HEK293 (cell line): ENCODE results near the gene ZNF548.
"Not testable (repeated sequence)": the region's sequence is repeated elsewhere in the genome, so short reads cannot be mapped to it uniquely, and the experiment has no call there.

Experiments used
- CTCF ChIA-PET: fragments of 350-600 bp; formaldehyde crosslinking; extraction: SDS; loops from one replicate; lab custom pipeline; 2021; ENCODE audit warnings: antibody characterized with exemption; lab: Yijun Ruan, JAX
- POLR2A ChIA-PET: fragments of 300-600 bp; formaldehyde crosslinking; extraction: SDS; loops from one replicate; lab custom pipeline; 2020; ENCODE audit warnings: antibody characterized with exemption, inconsistent platforms; lab: Yijun Ruan, JAX
- H3K27ac ChIP-seq: fragments of 200-500 bp; sonication (Bioruptor generic); 2 replicates; pipeline ENCODE4 v1.5.1; 2014; ENCODE audit warnings: low read depth, low read length, control low read depth, inconsistent platforms; ENCODE audit errors: extremely low read depth
- H3K36me3 ChIP-seq, 2 experiments: fragments of 200-500 bp in 1 of 2; sonication (Bioruptor generic) in 1 of 2; 1 replicate in 1 of 2; 2 replicates in 1 of 2; pipeline ENCODE4 v1.5.1; 2014 to 2017; ENCODE audit warnings: inconsistent platforms in 2 of 2, low read length in 2 of 2; ENCODE audit not compliant: control insufficient read depth in 2 of 2, insufficient read depth in 1 of 2
- H3K4me1 ChIP-seq: fragments of 200-500 bp; sonication (Bioruptor generic); 2 replicates; pipeline ENCODE4 v1.5.1; 2014; ENCODE audit warnings: mild to moderate bottlenecking, low read length, inconsistent platforms; ENCODE audit not compliant: control insufficient read depth, insufficient read depth
- H3K4me3 ChIP-seq: 2 replicates; pipeline ENCODE4 v1.5.1; 2011; ENCODE audit warnings: low read depth, mild to moderate bottlenecking, control low read depth, low read length, moderate library complexity
- H3K9me3 ChIP-seq: fragments of 200-500 bp; sonication (Bioruptor generic); 2 replicates; pipeline ENCODE4 v1.5.1; 2014; ENCODE audit warnings: low read depth, low read length, inconsistent platforms; ENCODE audit not compliant: control insufficient read depth, insufficient read depth
- GLIS2 ChIP-seq: fragments of 450-650 bp; formaldehyde crosslinking; IDR thresholded peaks from 2 replicates; pipeline ENCODE4 v1.5.1; 2016; ENCODE audit warnings: missing biosample characterization, missing genetic modification characterization
- OVOL3 ChIP-seq: fragments of 450-650 bp; formaldehyde crosslinking; IDR thresholded peaks from 2 replicates; pipeline ENCODE4 v1.5.1; 2016; ENCODE audit warnings: missing biosample characterization, missing genetic modification characterization
- SCRT1 ChIP-seq: fragments of 450-650 bp; formaldehyde crosslinking; IDR thresholded peaks from 2 replicates; pipeline ENCODE4 v1.5.1; 2016; ENCODE audit warnings: missing biosample characterization, missing genetic modification characterization, borderline replicate concordance
- ZBTB17 ChIP-seq: fragments of 450-650 bp; formaldehyde crosslinking; IDR thresholded peaks from 2 replicates; pipeline ENCODE4 v1.5.1; 2016; ENCODE audit warnings: missing biosample characterization, missing genetic modification characterization
- ZFP3 ChIP-seq: fragments of 450-650 bp; formaldehyde crosslinking; IDR thresholded peaks from 2 replicates; pipeline ENCODE4 v1.5.1; 2016; ENCODE audit warnings: low read depth, missing biosample characterization, missing genetic modification characterization
- ZFP37 ChIP-seq: fragments of 450-650 bp; formaldehyde crosslinking; IDR thresholded peaks from 2 replicates; pipeline ENCODE4 v1.5.1; 2016; ENCODE audit warnings: missing biosample characterization, missing genetic modification characterization
- ZFP41 ChIP-seq: fragments of 450-650 bp; formaldehyde crosslinking; IDR thresholded peaks from 2 replicates; pipeline ENCODE4 v1.5.1; 2016; ENCODE audit warnings: missing biosample characterization, missing genetic modification characterization, borderline replicate concordance
- ZNF121 ChIP-seq: fragments of 450-650 bp; formaldehyde crosslinking; IDR thresholded peaks from 2 replicates; pipeline ENCODE4 v1.5.1; 2016; ENCODE audit warnings: missing biosample characterization, missing genetic modification characterization
- ZNF146 ChIP-seq: fragments of 450-650 bp; formaldehyde crosslinking; IDR thresholded peaks from 2 replicates; pipeline ENCODE4 v1.5.1; 2016; ENCODE audit warnings: missing biosample characterization, missing genetic modification characterization
- ZNF19 ChIP-seq: fragments of 450-650 bp; formaldehyde crosslinking; IDR thresholded peaks from 2 replicates; pipeline ENCODE4; 2016; ENCODE audit warnings: missing biosample characterization, missing genetic modification characterization, low read depth
- ZNF239 ChIP-seq: fragments of 450-650 bp; formaldehyde crosslinking; IDR thresholded peaks from 2 replicates; pipeline ENCODE4 v1.5.1; 2016; ENCODE audit warnings: missing biosample characterization, missing genetic modification characterization
- ZNF341 ChIP-seq: fragments of 450-650 bp; formaldehyde crosslinking; IDR thresholded peaks from 2 replicates; pipeline ENCODE4; 2016; ENCODE audit warnings: low read depth, missing biosample characterization, missing genetic modification characterization
- ZNF585B ChIP-seq: fragments of 450-650 bp; formaldehyde crosslinking; IDR thresholded peaks from 2 replicates; pipeline ENCODE4 v1.5.1; 2016; ENCODE audit warnings: missing biosample characterization, missing genetic modification characterization
- TF ChIP-seq, protein P1 (sequence below): fragments of 450-650 bp; formaldehyde crosslinking; IDR thresholded peaks from 2 replicates; pipeline ENCODE4 v1.5.1; 2016; ENCODE audit warnings: missing biosample characterization, missing genetic modification characterization, borderline replicate concordance
- TF ChIP-seq, protein P2 (sequence below): fragments of 450-650 bp; formaldehyde crosslinking; IDR thresholded peaks from 2 replicates; pipeline ENCODE4 v1.5.1; 2016; ENCODE audit warnings: missing biosample characterization, missing genetic modification characterization

ZNF548 gene

DNA sequence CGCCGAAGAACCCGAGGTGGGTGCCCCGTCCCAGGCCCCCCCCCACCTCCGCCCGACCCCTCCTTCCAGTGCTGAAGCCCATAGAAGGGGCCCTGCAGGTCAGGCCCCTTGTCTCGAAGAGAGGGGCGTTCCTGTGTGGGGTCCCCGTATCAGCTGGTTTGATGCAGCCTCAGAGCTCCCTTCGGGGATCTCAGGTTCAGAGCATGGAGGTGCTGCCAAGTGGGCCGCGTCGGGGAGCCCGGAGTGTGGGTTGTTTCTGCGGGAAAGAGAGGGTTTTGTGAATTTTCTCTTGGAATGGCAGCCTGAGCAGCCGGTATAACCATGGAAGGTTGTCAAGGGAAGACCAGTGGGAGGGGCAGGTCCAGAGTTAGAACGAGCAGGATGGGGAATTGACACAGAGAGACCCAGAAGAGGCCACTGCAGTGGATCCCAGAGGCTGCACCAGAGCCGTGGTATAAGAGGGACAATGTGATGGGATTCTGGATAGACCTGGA, 25.9 kb upstream of the ZNF548 start:
- H3K4me1 ChIP-seq, result peaks cover 4% of the 10 kb centered on the region; the same call in 1 of the 2 replicates
- TF ChIP-seq ZBTB17 (tag by site-specific recombination) (peak; percentile 85), ZNF341 (no peak)
- TF ChIP-seq, all 188 proteins: peak for 1
- ChIA-PET CTCF (no interaction called here), POLR2A (interaction anchor here (1.0 to 2.2 kb wide), 7 partner anchors 9 to 451 kb away, joined by 3 to 29 read pairs (median 4); partner anchors contain the start of genes ZNF304, ZNF548, ZNF552 and ZNF749)
- peaks cover 11 to 17% of the 10 kb centered on the region in 2 experiments for H3K36me3 ChIP-seq
- peak overlapping the region; percentile 54; the same call in 1 of the 2 replicates for H3K27ac ChIP-seq
- no peaks in the 10 kb centered on the region for H3K9me3 ChIP-seq
- H3K4me3 ChIP-seq, result peak overlapping the region; percentile 86

DNA sequence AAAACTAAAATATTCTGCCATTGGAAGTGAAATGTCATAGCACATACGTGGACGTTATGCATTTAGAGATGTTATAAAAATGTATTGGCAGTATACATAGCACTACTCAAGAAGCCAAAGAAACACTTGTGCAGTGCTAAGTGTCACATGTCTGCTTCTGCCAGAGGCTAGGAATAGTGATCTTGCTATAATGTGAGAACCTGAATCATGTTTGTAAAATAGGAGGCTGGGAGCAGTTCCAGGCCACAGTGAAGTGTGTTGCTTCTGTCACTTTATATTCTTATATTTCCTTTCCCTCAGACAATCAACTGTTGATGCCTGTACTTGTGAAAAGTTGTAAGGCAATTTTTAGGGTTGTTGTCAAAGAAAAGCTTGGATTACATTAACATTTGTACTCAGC, 22.9 kb upstream of the ZNF548 start:
- peaks cover 4% of the 10 kb centered on the region; the same call in 1 of the 2 replicates for H3K4me1 ChIP-seq
- H3K4me3 ChIP-seq, result no peak overlapping the region
- ChIA-PET POLR2A (interaction anchor here (0.6 kb wide), 2 partner anchors 47 to 59 kb away, joined by 3 to 4 read pairs; no protein-coding TSS in a partner anchor), CTCF (interaction anchor here (0.6 kb wide), 1 partner anchor 636 kb away, joined by 5 read pairs; no protein-coding TSS in a partner anchor)
- H3K36me3 ChIP-seq, result peaks cover 7 to 23% of the 10 kb centered on the region in 2 experiments
- no peak for TF ChIP-seq ZFP3 (tag by site-specific recombination)
- no peak for TF ChIP-seq OVOL3 (tag by site-specific recombination)
- TF ChIP-seq, protein P1, sequence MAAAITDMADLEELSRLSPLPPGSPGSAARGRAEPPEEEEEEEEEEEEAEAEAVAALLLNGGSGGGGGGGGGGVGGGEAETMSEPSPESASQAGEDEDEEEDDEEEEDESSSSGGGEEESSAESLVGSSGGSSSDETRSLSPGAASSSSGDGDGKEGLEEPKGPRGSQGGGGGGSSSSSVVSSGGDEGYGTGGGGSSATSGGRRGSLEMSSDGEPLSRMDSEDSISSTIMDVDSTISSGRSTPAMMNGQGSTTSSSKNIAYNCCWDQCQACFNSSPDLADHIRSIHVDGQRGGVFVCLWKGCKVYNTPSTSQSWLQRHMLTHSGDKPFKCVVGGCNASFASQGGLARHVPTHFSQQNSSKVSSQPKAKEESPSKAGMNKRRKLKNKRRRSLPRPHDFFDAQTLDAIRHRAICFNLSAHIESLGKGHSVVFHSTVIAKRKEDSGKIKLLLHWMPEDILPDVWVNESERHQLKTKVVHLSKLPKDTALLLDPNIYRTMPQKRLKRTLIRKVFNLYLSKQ (tag by site-specific recombination), result no peak
- no peak for TF ChIP-seq GLIS2 (tag by site-specific recombination)
- TF ChIP-seq ZNF19 (tag by site-specific recombination), result no peak
- H3K27ac ChIP-seq, result no peak overlapping the region
- H3K9me3 ChIP-seq, result no peaks in the 10 kb centered on the region

DNA sequence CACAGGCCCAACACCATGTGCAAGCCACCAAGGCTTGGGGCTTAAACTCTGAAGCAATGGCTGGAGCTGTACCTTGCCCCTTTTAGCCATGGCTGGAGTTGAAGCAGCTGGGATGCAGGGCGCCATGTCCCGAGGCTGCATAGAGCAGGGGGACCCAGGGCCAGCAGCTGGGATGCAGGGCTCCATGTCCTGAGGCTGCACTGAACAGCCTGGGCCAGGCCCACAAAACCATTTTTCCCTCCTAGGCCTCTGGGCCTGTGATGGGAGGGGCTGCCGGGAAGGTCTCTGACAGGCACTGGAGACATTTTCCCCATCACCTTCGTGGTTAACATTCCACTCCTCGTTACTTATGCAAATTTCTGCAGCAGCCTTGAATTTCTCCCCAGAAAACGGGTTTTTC, 15.5 kb upstream of the ZNF548 start:
- Histone ChIP-seq H3K27ac (no peak overlapping the region), H3K36me3 (peaks cover 14 to 68% of the 10 kb centered on the region in 2 experiments)
- TF ChIP-seq, protein P2, sequence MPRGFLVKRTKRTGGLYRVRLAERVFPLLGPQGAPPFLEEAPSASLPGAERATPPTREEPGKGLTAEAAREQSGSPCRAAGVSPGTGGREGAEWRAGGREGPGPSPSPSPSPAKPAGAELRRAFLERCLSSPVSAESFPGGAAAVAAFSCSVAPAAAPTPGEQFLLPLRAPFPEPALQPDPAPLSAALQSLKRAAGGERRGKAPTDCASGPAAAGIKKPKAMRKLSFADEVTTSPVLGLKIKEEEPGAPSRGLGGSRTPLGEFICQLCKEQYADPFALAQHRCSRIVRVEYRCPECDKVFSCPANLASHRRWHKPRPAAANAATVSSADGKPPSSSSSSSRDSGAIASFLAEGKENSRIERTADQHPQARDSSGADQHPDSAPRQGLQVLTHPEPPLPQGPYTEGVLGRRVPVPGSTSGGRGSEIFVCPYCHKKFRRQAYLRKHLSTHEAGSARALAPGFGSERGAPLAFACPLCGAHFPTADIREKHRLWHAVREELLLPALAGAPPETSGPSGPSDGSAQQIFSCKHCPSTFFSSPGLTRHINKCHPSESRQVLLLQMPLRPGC (tag by site-specific recombination), result no peak
- TF ChIP-seq ZNF121, result no peak
- TF ChIP-seq ZNF239 (tag by site-specific recombination), result no peak
- TF ChIP-seq ZNF146, result no peak
- TF ChIP-seq ZFP41, result no peak
- peak; percentile 95 for TF ChIP-seq ZNF585B
- TF ChIP-seq SCRT1, result no peak
- no peak for TF ChIP-seq ZFP37
- TF ChIP-seq, all 188 proteins: peak for 1
- ChIA-PET POLR2A (no interaction called here), CTCF (no interaction called here)
- Histone ChIP-seq H3K4me3 (no peak overlapping the region), H3K4me1 (no peaks in the 10 kb centered on the region), H3K9me3 (peaks cover 6% of the 10 kb centered on the region; the same call in 1 of the 2 replicates)

DNA sequence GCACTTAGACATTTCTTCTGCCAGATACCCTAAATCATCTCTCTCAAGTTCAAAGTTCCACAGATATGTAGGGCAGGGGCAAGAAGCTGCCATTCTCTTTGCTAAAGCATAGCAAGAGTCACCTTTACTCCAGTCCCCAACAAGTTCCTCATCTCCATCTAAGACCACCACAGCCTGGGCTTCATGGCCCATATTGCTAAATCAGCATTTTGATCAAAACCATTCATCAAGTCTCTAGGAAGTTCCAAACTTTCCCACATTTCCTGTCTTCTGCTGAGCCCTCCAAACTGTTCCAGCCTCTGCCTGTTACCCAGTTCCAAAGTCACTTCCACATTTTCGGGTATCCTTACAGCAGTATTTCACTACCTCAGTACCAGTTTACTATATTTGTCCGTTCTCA, 15.0 kb upstream of the ZNF548 start:
- CTCF ChIA-PET, H3K27ac ChIP-seq, H3K4me3 ChIP-seq, H3K4me1 ChIP-seq, H3K9me3 ChIP-seq, POLR2A ChIA-PET: not testable (repeated sequence)
- peaks cover 14 to 68% of the 10 kb centered on the region in 2 experiments for H3K36me3 ChIP-seq
